ENCODE data around the gene CLIC4.

The CLIC4 gene

DNA sequence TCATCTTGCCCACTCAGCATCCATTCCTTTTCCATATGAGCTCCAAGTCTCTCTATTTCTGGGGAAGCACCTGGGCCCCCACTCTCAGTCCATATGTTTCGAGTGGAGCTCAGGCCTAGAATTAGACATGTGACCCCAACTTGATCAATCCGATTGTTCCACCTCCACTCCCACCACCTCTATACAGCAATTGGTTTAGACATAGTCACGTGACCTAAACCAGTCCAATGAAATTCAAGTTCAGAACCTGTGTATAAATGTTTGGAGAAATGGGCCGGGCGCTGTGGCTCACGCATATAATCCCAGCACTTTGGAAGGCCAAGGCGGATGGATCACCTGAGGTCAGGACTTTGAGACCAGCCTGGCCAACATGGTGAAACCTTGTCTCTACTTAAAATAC is 29.6 kb upstream of the CLIC4 start:
- no peaks in the 10 kb centered on the region for H3K4me1 ChIP-seq (ENCODE audit: insufficient read depth, low read length, poor library complexity, severe bottlenecking)
- H3K9me2 ChIP-seq (replicated peaks; ENCODE audit: low read depth, low read length) = no peaks in the 10 kb centered on the region
- no peak for TF ChIP-seq EZH2phosphoT487 (IDR thresholded peaks at IDR 0.05; ENCODE audit: borderline replicate concordance)
- TF ChIP-seq, protein P1, sequence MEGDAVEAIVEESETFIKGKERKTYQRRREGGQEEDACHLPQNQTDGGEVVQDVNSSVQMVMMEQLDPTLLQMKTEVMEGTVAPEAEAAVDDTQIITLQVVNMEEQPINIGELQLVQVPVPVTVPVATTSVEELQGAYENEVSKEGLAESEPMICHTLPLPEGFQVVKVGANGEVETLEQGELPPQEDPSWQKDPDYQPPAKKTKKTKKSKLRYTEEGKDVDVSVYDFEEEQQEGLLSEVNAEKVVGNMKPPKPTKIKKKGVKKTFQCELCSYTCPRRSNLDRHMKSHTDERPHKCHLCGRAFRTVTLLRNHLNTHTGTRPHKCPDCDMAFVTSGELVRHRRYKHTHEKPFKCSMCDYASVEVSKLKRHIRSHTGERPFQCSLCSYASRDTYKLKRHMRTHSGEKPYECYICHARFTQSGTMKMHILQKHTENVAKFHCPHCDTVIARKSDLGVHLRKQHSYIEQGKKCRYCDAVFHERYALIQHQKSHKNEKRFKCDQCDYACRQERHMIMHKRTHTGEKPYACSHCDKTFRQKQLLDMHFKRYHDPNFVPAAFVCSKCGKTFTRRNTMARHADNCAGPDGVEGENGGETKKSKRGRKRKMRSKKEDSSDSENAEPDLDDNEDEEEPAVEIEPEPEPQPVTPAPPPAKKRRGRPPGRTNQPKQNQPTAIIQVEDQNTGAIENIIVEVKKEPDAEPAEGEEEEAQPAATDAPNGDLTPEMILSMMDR (conservative IDR thresholded peaks at IDR 0.05; ENCODE audit: low read length) = no peak
- H2AFZ ChIP-seq (ENCODE audit: low read length) = no peak overlapping the region
- no peaks in the 10 kb centered on the region for H3K36me3 ChIP-seq (ENCODE audit: insufficient read depth, low read length)
- no peak overlapping the region for H3K4me2 ChIP-seq (ENCODE audit: low read depth, low read length, poor library complexity, severe bottlenecking)
- no peaks in the 10 kb centered on the region for H3K79me2 ChIP-seq (ENCODE audit: insufficient read depth, low read length)
- no peaks in the 10 kb centered on the region for H3K27me3 ChIP-seq (ENCODE audit: insufficient read depth, low read length, poor library complexity, severe bottlenecking)
- no peak overlapping the region for H3K4me3 ChIP-seq (ENCODE audit: low read length, poor library complexity, severe bottlenecking)
- no peak overlapping the region for H3K9ac ChIP-seq (ENCODE audit: low read depth, low read length, poor library complexity, severe bottlenecking)
- no peaks in the 10 kb centered on the region for H3F3A ChIP-seq (ENCODE audit: low read depth)
- H4K20me1 ChIP-seq (ENCODE audit: insufficient read depth, low read length, poor library complexity, severe bottlenecking) = no peaks in the 10 kb centered on the region
- H3K9me3 ChIP-seq (ENCODE audit: insufficient read depth, low read depth, low read length) = no peaks in the 10 kb centered on the region

DNA sequence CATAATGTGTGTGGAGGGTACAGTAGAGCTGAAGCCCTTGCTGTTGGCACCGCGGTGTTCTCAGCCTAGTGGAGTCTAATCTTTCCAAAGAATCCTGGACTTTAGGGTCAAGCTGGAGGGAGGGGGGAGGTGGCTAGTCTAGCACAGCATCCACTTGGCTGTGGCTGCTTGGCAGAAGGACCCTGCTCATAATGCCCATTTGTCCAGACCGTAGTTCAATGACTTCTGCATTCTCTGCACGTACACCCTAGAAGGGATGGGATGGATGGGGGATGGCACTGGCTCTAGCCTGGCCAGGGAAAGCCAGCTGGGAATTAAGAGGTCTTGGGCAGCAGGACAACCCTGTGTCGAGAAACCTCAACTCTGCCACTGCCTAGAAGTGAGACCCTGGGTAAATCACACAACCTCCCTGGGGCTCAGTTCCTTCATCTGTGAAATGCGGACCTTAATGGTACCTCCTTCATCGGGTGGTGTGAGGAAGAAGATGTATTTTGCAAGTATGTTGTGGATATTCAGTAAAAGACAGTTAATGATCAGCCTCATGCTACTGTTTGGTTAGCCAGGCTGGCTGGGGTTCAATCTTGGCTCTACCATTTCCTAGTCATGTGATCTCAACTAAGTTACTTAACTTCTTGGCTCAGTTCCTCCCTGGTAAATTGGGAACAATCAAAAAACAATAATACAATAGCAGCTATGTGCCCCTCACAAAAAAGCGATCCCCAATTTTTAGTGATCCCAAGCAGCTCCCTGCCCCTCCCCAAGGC is 27.2 kb upstream of the CLIC4 start:
- no peaks in the 10 kb centered on the region for H3K36me3 ChIP-seq (ENCODE audit: insufficient read depth, low read length)
- no peaks in the 10 kb centered on the region for H3K9me3 ChIP-seq (ENCODE audit: insufficient read depth, low read depth, low read length)
- no peaks in the 10 kb centered on the region for H3K27me3 ChIP-seq (ENCODE audit: insufficient read depth, low read length, poor library complexity, severe bottlenecking)
- H3K9ac ChIP-seq (ENCODE audit: low read depth, low read length, poor library complexity, severe bottlenecking) = no peak overlapping the region
- H3K4me3 ChIP-seq (ENCODE audit: low read length, poor library complexity, severe bottlenecking) = no peak overlapping the region
- TF ChIP-seq, protein P1 (conservative IDR thresholded peaks at IDR 0.05; ENCODE audit: low read length) = no peak
- TF ChIP-seq EZH2phosphoT487 (IDR thresholded peaks at IDR 0.05; ENCODE audit: borderline replicate concordance) = no peak
- H3K9me2 ChIP-seq (replicated peaks; ENCODE audit: low read depth, low read length) = no peaks in the 10 kb centered on the region
- H3K4me2 ChIP-seq (ENCODE audit: low read depth, low read length, poor library complexity, severe bottlenecking) = no peak overlapping the region
- no peaks in the 10 kb centered on the region for H3K79me2 ChIP-seq (ENCODE audit: insufficient read depth, low read length)
- H3F3A ChIP-seq (ENCODE audit: low read depth) = no peaks in the 10 kb centered on the region
- H3K4me1 ChIP-seq (ENCODE audit: insufficient read depth, low read length, poor library complexity, severe bottlenecking) = no peaks in the 10 kb centered on the region
- H4K20me1 ChIP-seq (ENCODE audit: insufficient read depth, low read length, poor library complexity, severe bottlenecking) = no peaks in the 10 kb centered on the region
- no peak overlapping the region for H2AFZ ChIP-seq (ENCODE audit: low read length)

DNA sequence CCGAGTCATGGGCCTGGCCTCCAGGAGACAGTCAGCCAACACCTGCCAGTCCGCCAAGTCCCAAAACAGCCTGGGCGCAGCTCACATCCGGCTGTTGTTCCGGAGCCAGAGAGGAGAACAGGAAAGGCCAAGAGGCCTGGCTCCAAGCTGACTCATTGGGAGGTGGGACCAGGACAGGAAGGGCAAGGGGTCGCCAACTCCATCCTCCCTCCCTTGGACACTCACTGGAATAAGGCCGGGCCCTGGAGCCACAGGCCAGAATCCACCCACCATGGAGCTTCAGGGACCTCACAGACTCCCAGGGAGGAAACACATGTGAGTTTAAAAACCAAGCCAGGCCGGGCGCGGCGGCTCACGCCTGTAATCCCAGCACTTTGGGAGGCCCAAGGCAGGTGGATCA is 25.1 kb upstream of the CLIC4 start:
- Histone ChIP-seq H3K9me3 (ENCODE audit: insufficient read depth, low read depth, low read length) (no peaks in the 10 kb centered on the region), H3K4me1 (ENCODE audit: insufficient read depth, low read length, poor library complexity, severe bottlenecking) (no peaks in the 10 kb centered on the region), H3K36me3 (ENCODE audit: insufficient read depth, low read length) (no peaks in the 10 kb centered on the region), H3K9me2 (replicated peaks; ENCODE audit: low read depth, low read length) (no peaks in the 10 kb centered on the region), H3K9ac (ENCODE audit: low read depth, low read length, poor library complexity, severe bottlenecking) (no peak overlapping the region), H2AFZ (ENCODE audit: low read length) (no peak overlapping the region), H3F3A (ENCODE audit: low read depth) (no peaks in the 10 kb centered on the region), H3K4me3 (ENCODE audit: low read length, poor library complexity, severe bottlenecking) (no peak overlapping the region), H4K20me1 (ENCODE audit: insufficient read depth, low read length, poor library complexity, severe bottlenecking) (no peaks in the 10 kb centered on the region), H3K4me2 (ENCODE audit: low read depth, low read length, poor library complexity, severe bottlenecking) (no peak overlapping the region), H3K79me2 (ENCODE audit: insufficient read depth, low read length) (no peaks in the 10 kb centered on the region), H3K27me3 (ENCODE audit: insufficient read depth, low read length, poor library complexity, severe bottlenecking) (no peaks in the 10 kb centered on the region)
- TF ChIP-seq, protein P1 (conservative IDR thresholded peaks at IDR 0.05; ENCODE audit: low read length) = no peak
- no peak for TF ChIP-seq EZH2phosphoT487 (IDR thresholded peaks at IDR 0.05; ENCODE audit: borderline replicate concordance)
